A172 (cell line): ENCODE measurements around the gene PSMA4. TPM values are rescaled to one million over a fixed set of nuclear protein-coding genes. Genes with fewer than 3 reads are reported as not detected.
A peak's percentile ranks its signal among the peaks of the same experiment; 100 is the strongest.
"Not testable (repeated sequence)": the region's sequence is repeated elsewhere in the genome, so short reads cannot be mapped to it uniquely, and the experiment has no call there.

ENCODE experiments used
- DNase-seq: peaks from one replicate; pipeline ENCODE4 v3.0.0-alpha.2; 2015; ENCODE audit warnings: low spot score
- total RNA-seq: library from RNA; depleted of rRNA; stranded (reverse); fragments of >200 nt; shearing (Covaris generic); gene quantifications from 2 replicates; pipeline ENCODE4 v1.2.3, GENCODE V29; 2014; rRNA removed

PSMA4 gene
- total RNA-seq = 579 and 703 TPM in 2 replicates

DNA sequence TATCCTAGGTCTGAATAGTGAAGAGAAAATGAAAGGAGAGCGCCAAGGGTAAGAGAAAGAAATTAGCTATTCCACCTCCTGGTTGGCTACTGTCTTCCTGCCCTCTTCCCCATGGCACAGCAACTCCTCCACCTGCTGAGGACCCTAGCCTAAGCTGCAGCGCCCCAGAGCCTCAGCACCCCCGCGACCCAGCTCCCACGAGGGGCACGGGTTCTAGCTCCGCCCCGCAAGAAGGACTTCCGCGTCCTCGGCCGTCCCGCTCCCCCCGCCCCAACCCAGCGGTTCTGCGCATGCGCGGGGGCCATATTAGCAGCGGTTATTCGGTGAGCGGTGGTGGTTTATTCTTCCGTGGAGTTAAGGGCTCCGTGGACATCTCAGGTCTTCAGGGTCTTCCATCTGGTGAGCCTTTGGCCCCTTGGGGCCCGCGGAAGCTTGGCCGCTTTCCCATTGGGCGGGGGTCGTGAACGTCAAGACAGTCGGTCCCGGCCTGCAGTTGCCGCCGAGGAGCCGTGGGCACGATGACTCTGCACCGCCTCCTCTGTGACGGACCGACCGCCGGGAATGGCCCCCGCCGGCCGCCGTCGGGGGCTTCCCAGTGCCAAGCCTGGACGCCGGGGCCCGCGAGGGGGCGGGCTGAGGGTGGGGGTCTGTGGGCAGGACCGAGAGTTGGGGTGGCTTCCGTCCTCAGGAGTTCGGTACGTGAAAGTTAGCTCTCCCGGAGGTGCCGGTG lies at the start of gene PSMA4:
PSMA4 (plus strand) TSS at position 304 of the 730 bp plus-strand sequence. CDS start 1,484 bp downstream, outside the sequence.
- peak; percentile 70 for DNase-seq

DNA sequence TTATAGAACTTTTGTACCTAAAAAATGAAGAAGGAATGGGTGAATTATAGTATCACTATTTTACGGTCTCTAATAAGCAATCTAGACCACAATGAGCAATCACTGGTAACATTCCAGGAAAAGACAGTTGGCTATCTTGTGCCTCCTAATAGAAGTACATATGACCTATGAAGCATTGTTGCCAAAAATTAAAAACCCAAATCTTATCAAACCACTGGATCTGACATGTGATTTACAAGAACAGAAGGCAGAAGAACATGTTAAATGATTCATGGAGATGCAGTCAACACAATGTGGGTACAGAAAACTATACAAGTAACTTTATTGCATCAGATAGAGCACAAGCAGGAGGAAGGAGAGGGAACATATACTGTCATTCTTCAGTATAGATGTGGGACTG lies 47.4 kb upstream of the PSMA4 start:
- no peak for DNase-seq

DNA sequence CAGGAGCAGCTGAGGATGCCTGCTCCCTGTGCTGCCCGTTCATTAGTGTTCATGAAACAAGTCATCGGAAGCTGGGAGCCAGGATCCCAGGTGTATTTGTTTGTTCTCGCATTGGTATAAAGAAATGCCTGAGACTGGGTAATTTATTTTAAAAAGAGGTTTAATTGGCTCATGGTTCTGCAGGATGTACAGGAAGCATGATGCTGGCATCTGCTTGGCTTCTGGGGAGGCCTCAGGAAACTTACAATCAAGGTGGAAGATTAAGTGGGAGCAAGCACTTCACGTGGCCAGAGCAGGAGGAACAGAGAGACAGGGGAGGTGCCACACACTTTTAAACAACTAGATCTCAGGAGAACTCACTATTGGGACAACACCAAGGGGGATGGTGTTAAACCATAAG lies 38.4 kb upstream of the PSMA4 start:
- no peak for DNase-seq

DNA sequence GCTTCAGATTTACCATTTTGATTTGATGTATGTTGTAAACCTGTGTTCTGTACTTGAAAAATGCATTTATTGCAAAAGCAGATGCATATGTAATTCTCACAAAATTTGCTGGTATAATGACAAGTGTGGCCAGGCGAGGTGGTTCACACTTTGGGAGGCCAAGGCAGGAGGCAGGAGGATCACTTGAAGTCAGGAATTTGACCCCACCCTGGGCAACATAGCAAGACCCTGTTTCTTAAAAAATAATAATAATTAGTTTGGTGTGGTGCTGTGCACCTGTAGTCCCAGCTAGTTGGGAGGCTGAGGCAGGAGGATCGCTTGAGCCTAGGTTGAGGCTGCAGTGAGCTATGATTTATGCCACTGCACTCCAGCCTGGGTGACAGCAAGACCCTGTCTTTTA lies 37.6 kb upstream of the PSMA4 start:
- DNase-seq = no peak

DNA sequence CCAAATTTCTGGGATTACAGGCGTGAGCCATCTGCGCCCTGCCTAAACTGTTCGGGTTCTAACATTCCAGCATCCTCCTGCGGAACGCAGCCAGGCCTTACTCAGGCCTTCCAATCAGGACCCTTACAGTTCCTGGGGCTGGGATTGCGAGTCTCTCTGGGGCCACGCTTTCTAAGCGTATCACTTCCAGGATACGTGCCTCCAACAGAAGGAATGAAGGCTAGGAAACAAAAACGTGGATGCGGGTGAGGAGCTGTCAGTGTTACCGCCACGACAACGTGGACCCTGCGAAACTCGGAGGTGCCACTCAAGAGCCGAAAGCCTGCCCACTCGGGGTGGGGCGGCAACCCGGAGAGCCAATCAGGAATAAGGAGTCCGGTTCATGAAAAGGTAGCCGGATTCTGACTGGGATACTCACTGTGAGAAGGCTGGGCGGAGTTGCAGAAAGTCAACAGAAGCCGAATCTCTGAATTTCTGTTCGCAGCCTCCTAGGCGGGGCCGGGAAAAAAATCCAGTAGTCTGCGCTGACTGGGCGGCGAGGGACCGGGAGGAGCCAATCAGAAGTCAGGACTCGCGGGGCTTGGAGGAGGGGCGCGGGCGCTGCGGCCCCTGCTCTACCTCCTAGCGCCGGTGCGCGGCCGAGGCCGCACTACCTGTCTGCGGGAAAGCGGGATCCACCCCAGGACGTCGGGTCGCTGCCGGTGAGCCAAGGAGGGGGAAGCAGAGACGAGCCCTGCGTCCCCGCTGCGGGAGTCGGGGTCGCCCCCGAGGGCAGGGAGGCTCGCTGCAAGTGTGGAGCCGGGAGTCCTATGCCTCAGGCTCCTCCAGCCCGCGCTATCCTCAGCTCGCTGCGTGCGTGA lies 33.0 kb upstream of the PSMA4 start, which contains the start of gene HYKK:
HYKK (plus strand) TSS at position 607 of the 860 bp plus-strand sequence. CDS start 5,512 bp downstream, outside the sequence.
- DNase-seq = peak; percentile 95

DNA sequence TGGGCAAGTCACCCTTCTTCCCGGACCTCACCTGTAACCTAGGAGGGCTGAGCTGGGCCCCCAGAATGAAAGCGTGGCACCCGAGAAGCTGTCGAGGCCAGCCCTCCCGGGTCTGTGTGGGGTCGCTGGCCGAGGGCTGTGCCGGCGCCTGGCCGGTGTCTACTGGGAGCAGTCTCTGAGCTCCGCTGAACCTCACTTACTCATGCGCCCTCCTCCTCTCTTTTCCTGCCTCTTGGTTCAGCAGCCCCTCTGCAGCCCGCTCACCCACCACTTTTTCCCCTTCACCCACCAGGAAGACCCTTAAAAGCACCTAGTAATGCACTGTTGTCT lies 32.4 kb upstream of the PSMA4 start:
- DNase-seq = peak; percentile 3

GRCh38 chr15:78508272-78508671 lies 32.0 kb upstream of the PSMA4 start:
- no peak for DNase-seq

DNA sequence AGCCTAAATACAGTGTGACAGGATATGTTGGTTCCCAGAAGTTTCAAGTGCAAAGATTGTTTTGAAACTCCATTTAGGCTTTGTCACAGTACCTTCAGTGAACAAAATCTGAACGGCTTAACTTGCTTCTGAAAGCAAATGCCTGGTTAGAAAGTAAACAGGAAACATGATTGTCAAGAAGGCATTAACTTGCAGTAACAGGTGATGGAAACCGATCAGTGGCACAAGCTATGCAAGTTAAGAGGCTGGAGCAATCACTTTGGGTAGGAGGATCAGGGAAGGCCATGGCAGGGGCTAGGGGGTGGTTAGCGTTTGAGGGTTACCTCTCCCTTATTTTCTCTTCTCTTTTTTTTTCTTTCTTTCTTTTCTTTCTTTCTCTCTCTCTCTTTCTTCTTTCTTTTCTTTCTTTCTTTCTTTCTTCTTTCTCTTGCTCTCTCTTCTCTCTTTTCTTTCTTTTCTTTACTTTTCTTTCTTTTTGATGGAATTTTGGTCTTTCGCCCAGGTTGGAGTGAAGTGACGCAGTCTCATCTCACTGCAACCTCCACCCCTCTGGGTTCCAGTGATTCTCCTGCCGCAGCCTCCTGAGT lies 30.4 kb upstream of the PSMA4 start:
- no peak for DNase-seq

- not testable (repeated sequence) for DNase-seq
These were observed 20.2 kb upstream of the PSMA4 start for GRCh38 chr15:78520035-78520434.

GRCh38 chr15:78524230-78524629 lies 16.0 kb upstream of the PSMA4 start:
- DNase-seq = no peak

- no peak for DNase-seq
These were observed 12.9 kb upstream of the PSMA4 start for GRCh38 chr15:78527325-78527724.

GRCh38 chr15:78533331-78533730 lies 6.9 kb upstream of the PSMA4 start:
- no peak for DNase-seq

- DNase-seq = no peak
These were observed 4.1 kb upstream of the PSMA4 start for GRCh38 chr15:78536134-78536533.

DNA sequence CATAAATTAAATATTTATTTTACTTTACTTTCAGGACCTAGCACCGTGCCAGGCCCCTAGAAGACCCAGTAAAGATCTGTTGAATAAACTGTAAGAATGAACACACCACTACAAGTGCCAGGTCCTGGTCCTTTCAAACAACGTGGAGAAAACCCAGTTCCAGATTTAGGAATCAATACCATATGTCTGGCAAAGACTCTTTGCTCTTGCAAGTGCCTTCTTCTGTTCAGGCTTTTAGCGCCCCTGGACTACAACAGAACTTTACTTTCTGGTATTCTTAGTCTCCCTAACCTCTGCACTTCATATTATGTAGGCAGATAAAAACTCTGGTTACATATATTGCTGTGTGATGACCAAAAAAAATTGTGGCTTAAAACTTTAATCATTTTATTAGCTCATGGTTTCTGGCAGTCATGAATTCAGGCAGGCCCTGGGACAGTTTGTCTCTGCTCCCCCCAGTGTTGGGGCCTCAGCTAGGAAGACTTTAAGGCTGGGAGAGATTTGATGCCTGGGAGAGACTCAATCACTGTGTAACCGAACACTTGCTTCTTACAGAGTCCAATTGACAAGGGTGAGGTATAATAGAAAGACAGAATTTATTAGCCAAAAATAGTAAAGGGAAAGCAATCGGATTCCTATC lies 2.9 kb upstream of the PSMA4 start:
- no peak for DNase-seq

DNA sequence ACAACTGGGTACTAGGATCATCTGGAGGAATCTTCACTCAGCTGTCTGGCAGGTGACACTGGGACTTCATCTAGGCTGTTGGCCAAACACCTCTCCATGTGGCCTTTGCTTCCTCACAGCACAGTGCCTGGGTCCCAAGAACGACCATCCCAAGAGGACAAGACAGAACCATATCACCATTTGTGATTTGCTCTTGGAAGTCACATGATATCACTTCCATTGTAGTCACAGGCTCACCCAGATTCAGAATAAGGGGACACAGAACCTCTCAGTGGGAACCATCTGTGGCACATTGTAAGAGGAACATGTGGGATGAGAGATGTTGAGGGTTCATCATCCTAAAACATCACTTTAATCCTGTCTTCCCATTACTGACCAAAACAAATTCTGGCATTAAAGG lies 1.9 kb upstream of the PSMA4 start:
- no peak for DNase-seq

GRCh38 chr15:78539464-78540140 lies 642 bp upstream of the PSMA4 start:
- DNase-seq = not testable (repeated sequence)

DNA sequence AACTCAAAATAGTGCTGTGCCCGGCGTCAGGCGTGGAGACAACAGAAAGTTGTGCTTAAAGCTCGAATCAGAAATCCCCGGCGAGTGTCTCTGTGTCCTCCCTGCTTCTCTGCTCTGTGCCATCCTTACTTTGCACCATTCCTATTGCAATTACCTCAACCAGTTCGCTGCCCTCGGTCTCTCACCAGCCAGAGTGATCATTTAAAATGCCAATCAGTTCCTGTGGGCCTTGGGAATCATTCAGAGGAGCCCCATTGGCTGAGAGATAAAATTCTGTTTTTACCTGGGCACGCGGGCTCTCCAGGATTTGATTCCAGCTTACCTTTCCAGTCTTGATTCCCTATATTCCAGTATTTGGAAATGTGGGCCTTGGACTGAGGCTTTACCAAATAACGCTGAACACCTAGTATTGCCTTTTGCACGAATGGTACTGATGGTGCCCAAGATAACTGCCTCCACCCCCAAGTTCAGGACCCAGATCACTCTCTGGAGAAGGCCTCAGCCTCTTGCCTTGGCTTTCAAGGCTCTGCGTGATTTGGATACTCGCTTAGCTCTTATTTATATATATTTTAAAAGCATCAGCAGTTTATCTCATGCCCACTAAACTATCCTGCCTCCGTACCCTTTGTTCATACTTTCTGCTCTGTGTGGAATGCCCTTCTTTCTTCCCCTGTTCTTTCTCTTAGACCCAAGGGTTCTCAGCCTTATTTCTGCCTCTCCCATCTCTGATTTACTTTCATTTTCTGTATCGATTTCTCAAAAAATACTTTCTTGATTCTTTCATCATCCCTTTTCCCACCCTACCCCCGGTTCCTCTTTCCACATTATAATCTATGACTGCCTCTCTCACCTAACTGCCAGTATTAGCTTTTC lies 863 bp downstream of the PSMA4 start:
- peak; percentile 2 for DNase-seq

DNA sequence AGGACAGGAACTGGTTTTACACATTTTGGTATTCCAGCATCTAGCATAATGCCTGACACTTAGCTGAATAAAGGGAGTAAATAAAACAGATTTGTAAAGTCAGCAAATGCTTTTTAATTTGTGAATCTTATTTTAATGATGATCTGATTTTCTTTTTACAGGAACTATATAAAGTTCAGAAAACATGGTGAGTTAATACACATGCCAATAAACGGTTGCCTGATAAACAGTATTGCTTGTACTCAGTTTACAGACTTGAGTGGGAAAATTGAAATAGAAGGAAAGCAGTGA lies 1.4 kb downstream of the PSMA4 start:
- DNase-seq = no peak

- no peak for DNase-seq
These were observed 2.4 kb downstream of the PSMA4 start for GRCh38 chr15:78542647-78543046.

GRCh38 chr15:78550194-78550593 lies 9.9 kb downstream of the PSMA4 start:
- no peak for DNase-seq

DNA sequence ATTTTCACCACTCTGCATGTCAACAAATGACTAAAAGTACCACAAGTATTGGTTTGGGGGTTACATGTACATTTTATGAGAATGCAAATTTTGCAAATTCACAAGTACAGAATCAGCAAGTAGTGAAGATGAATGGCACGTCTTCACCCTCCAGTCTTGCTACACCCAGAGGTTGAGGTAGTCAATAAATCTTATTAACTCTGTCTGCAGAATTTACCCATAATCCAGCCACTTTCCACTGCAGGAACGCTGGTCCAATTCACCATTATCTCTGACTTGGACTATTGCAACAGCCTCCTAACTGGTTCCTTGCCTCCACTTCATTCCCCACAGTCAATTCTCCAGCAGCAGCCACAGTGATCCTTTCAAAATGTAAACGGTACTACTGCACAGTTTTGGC lies 10.6 kb downstream of the PSMA4 start:
- no peak for DNase-seq
